Keratinocyte (primary cell): Measurements from ENCODE around the gene ATXN2L. TPM values are rescaled to one million over a fixed set of nuclear protein-coding genes. Genes with fewer than 3 reads are reported as not detected.

Experiments used
- DNase-seq: peaks from one replicate; pipeline ENCODE4 v3.0.0-alpha.2; 2011; ENCODE audit warnings: low read depth, missing footprints, low spot score
- FAIRE-seq: peaks from 2 replicates; lab custom pipeline; 2011; peaks lifted over from hg19 to GRCh38; lab: Jason Lieb, UNC
- H2AFZ ChIP-seq: 2 replicates; pipeline ENCODE4 v1.6.0; 2012; ENCODE audit warnings: low read length, control low read depth, inconsistent platforms; ENCODE audit not compliant: control insufficient read depth
- H3K27ac ChIP-seq: 2 replicates; pipeline ENCODE4 v1.5.1; 2011; ENCODE audit warnings: low read length; ENCODE audit not compliant: control insufficient read depth, insufficient read depth
- H3K27me3 ChIP-seq: 3 replicates; pipeline ENCODE4 v1.6.0; 2011; ENCODE audit warnings: low read length; ENCODE audit not compliant: control insufficient read depth, insufficient read depth; ENCODE audit errors: extremely low read depth
- H3K36me3 ChIP-seq, 2 experiments: 2 replicates in 1 of 2; 3 replicates in 1 of 2; pipeline ENCODE4 v1.5.1; 2011; ENCODE audit warnings: low read length in 2 of 2, mild to moderate bottlenecking in 1 of 2; ENCODE audit not compliant: control insufficient read depth in 2 of 2, insufficient read depth in 2 of 2; ENCODE audit errors: extremely low read depth in 1 of 2
- H3K4me1 ChIP-seq: 3 replicates; pipeline ENCODE4 v1.5.1; 2011; ENCODE audit warnings: low read length; ENCODE audit not compliant: control insufficient read depth, insufficient read depth; ENCODE audit errors: extremely low read depth
- H3K4me2 ChIP-seq: 3 replicates; pipeline ENCODE4 v1.6.0; 2011; ENCODE audit warnings: low read depth, low read length; ENCODE audit not compliant: control insufficient read depth, insufficient read depth; ENCODE audit errors: extremely low read depth
- H3K4me3 ChIP-seq, 3 experiments: fragments of 200-600 bp in 1 of 3; sonication (generic) in 1 of 3; 2 replicates in 2 of 3; 3 replicates in 1 of 3; pipeline ENCODE4 v1.5.1; 2011 to 2016; ENCODE audit warnings: low read length in 3 of 3, mild to moderate bottlenecking in 3 of 3, control low read depth in 2 of 3, inconsistent platforms in 1 of 3, low read depth in 1 of 3, mixed read lengths in 1 of 3, mixed run types in 1 of 3, moderate library complexity in 1 of 3; ENCODE audit not compliant: control insufficient read depth in 2 of 3, insufficient read depth in 2 of 3; ENCODE audit errors: extremely low read depth in 1 of 3
- H3K79me2 ChIP-seq: 2 replicates; pipeline ENCODE4 v1.6.0; 2012; ENCODE audit warnings: low read length; ENCODE audit not compliant: control insufficient read depth, insufficient read depth
- H3K9ac ChIP-seq: 3 replicates; pipeline ENCODE4 v1.6.0; 2011; ENCODE audit warnings: low read length; ENCODE audit not compliant: control insufficient read depth, insufficient read depth; ENCODE audit errors: extremely low read depth
- H3K9me1 ChIP-seq: 3 replicates; pipeline ENCODE4 v1.6.0; 2011; ENCODE audit warnings: low read length; ENCODE audit not compliant: control insufficient read depth, insufficient read depth; ENCODE audit errors: extremely low read depth
- H3K9me3 ChIP-seq: 2 replicates; pipeline ENCODE4 v1.5.1; 2012; ENCODE audit warnings: low read depth, low read length; ENCODE audit not compliant: control insufficient read depth
- H4K20me1 ChIP-seq: 3 replicates; pipeline ENCODE4 v1.6.0; 2011; ENCODE audit warnings: low read length; ENCODE audit not compliant: control insufficient read depth, insufficient read depth; ENCODE audit errors: extremely low read depth
- EZH2 ChIP-seq: IDR thresholded peaks from one replicate; pipeline ENCODE4 v1.6.1; 2012; ENCODE audit warnings: inconsistent platforms, mild to moderate bottlenecking, low read length, moderate library complexity
- dilution Hi-C: fragments of 300-500 bp; cut with MboI; formaldehyde crosslinking; loops from one replicate; pipeline ENCODE4 v1.7.0; 2020; ENCODE audit warnings: low sequenced_read_pairs; ENCODE audit not compliant: extremely low pct_ligation_motif_present
- polyA plus RNA-seq, 5 experiments: library from polyadenylated mRNA; depleted of rRNA in 3 of 5; stranded (reverse) in 3 of 5; stranded (forward) in 1 of 5; unstranded in 1 of 5; fragments of >200 nt; gene quantifications; 1 replicate in 1 of 5; 2 replicates in 3 of 5; 3 replicates in 1 of 5; pipeline versions ENCODE4 v1.2.1 to v1.2.3, GENCODE V29; 2011 to 2012; ENCODE audit warnings: missing spikeins in 2 of 5, low read depth in 1 of 5, low replicate concordance in 1 of 5
- TF ChIP-seq, protein P1 (sequence below), 3 experiments: IDR thresholded peaks in 1 of 3; conservative IDR thresholded peaks in 1 of 3; optimal IDR thresholded peaks in 1 of 3; 2 replicates in 2 of 3; 3 replicates in 1 of 3; pipeline versions ENCODE3 to v1.5.1; 2011; ENCODE audit warnings: low read length in 3 of 3, mild to moderate bottlenecking in 3 of 3, moderate library complexity in 2 of 3, control low read depth in 1 of 3, inconsistent platforms in 1 of 3; ENCODE audit not compliant: insufficient read depth in 2 of 3; ENCODE audit errors: extremely low read depth in 1 of 3

Gene ATXN2L
- polyA plus RNA-seq, 1 donor (not counting 4 experiments of a cell fraction or from before 2014, with no cell fraction given) = 11.8 TPM

DNA sequence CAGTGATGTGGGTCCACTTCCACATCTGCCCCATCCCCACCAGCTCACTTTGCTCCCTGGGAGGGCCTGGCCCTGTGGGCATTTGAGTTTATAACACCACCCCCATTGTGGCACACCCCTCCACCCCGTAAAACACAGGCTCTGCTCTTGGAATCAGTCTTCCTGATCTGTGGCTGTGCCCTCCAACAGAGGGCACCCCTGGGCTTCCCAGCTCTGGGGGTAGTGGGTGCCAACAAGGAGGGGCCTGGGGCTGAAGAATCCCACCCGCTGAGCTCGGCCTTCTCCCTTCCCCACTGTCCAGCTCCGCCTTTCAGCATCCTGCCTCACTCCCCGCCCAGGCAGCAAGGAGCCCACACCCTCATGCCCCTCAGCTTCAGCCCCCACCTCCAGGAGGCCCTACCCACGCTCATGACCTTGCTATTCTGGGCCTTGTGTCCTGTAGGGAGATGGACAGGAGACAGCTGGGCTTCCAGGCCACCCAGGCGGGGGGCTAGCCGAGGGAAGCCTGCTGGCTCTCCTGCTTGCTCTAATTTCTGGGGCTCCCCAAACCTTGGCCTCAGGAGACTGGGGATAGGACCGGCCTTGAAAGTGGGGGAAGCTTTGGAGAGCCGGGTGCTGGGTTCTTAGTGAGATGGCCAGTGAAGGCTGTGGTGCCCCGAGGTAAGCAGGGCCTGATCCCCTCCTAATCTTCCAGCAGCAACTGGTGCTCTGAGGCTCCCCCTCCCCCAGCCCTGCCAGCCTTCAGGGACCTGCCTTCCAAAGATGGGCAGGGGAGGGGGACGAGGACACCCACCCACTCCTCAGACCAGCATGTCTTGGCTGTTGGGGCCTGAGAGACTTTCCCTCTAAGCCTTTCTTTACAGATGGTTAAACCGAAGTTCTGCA is 52.6 kb downstream of the ATXN2L start:
- H3K27ac ChIP-seq = no peak overlapping the region
- H3K9ac ChIP-seq = no peak overlapping the region
- FAIRE-seq = no peak

DNA sequence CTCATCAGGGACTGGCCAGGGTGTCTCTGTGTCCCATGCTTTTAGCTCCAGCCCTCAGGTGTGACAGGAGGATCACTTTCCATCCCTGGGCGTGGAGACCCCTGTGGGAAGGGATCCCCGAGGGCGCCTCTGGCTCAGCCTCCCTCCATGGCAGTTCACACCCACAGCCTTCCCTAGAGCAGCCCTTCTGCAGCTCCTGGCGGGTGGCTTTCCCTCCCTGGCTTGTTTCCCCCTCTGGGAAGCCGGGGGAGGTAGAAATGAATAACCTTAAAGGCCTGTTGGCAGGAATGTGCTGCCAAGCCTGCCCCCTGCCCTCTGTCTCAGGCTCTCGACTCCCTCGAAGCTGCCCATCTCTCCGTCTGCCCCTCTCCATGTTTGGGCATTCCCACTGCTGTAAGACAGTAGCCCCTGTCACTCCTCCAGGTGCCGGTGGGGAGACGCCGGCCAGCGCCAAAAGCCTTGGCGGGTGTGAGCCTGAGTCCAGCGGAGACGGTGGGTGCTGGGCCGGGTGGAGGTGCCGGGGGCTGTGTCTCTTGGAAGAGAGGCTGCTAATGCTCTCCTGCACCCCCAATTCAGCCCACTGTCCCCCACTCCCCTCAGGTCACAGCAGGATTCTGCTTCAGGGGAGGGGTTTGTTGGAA is 53.3 kb downstream of the ATXN2L start:
- FAIRE-seq (no peak), DNase-seq (no peak)
- Histone ChIP-seq H2AFZ (no peak overlapping the region), H3K27me3 (peaks cover 9% of the 10 kb centered on the region), H3K27ac (no peak overlapping the region), H3K4me2 (no peak overlapping the region), H3K4me1 (peaks cover 14% of the 10 kb centered on the region), H3K4me3 (no peak overlapping the region), H4K20me1 (no peaks in the 10 kb centered on the region), H3K9me3 (no peaks in the 10 kb centered on the region), H3K36me3 (peaks cover 9 to 12% of the 10 kb centered on the region in 2 experiments), H3K79me2 (no peaks in the 10 kb centered on the region), H3K9ac (no peak overlapping the region), H3K9me1 (no peaks in the 10 kb centered on the region)
- dilution Hi-C loops = no loop called here
- TF ChIP-seq, protein P1, sequence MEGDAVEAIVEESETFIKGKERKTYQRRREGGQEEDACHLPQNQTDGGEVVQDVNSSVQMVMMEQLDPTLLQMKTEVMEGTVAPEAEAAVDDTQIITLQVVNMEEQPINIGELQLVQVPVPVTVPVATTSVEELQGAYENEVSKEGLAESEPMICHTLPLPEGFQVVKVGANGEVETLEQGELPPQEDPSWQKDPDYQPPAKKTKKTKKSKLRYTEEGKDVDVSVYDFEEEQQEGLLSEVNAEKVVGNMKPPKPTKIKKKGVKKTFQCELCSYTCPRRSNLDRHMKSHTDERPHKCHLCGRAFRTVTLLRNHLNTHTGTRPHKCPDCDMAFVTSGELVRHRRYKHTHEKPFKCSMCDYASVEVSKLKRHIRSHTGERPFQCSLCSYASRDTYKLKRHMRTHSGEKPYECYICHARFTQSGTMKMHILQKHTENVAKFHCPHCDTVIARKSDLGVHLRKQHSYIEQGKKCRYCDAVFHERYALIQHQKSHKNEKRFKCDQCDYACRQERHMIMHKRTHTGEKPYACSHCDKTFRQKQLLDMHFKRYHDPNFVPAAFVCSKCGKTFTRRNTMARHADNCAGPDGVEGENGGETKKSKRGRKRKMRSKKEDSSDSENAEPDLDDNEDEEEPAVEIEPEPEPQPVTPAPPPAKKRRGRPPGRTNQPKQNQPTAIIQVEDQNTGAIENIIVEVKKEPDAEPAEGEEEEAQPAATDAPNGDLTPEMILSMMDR (optimal IDR thresholded peaks at IDR 0.05 in 1 of 3, IDR thresholded peaks at IDR 0.05 in 1 of 3, conservative IDR thresholded peaks at IDR 0.05 in 1 of 3; ENCODE audit: extremely low read depth in 1 of 3, insufficient read depth in 2 of 3, low read length in 3 of 3) = no peak
- no peak for TF ChIP-seq EZH2

More for the DNA sequence above, 52.6 kb downstream of the ATXN2L start:
- no peak overlapping the region for H3K4me3 ChIP-seq
- TF ChIP-seq, protein P1 (optimal IDR thresholded peaks at IDR 0.05 in 1 of 3, IDR thresholded peaks at IDR 0.05 in 1 of 3, conservative IDR thresholded peaks at IDR 0.05 in 1 of 3; ENCODE audit: extremely low read depth in 1 of 3, insufficient read depth in 2 of 3, low read length in 3 of 3) = peak in 1 of 3 experiments; percentile 11
- no peak for TF ChIP-seq EZH2
- H3K9me1 ChIP-seq = no peaks in the 10 kb centered on the region
- H3K36me3 ChIP-seq = peaks cover 9 to 12% of the 10 kb centered on the region in 2 experiments
- no peak overlapping the region for H3K4me2 ChIP-seq
- no peak for DNase-seq
- H3K79me2 ChIP-seq = no peaks in the 10 kb centered on the region
- peaks cover 4% of the 10 kb centered on the region for H3K27me3 ChIP-seq
- H2AFZ ChIP-seq = no peak overlapping the region
- H4K20me1 ChIP-seq = no peaks in the 10 kb centered on the region
- H3K4me1 ChIP-seq = peaks cover 11% of the 10 kb centered on the region
- dilution Hi-C loops = no loop called here
- no peaks in the 10 kb centered on the region for H3K9me3 ChIP-seq
